Calu3 (cell line): ENCODE measurements around the gene FIS1. TPM values are rescaled to one million over a fixed set of nuclear protein-coding genes. Genes with fewer than 3 reads are reported as not detected.

ENCODE experiments used
- BruUV-seq: library from RNA; stranded (reverse); fragments of 400-500 nt; replicated peaks from 2 replicates; lab custom pipeline; 2021; lab: Mats Ljungman, UMichigan
- CTCF ChIA-PET: fragments of 300-600 bp; sonication (Branson Sonifier 250); formaldehyde crosslinking; loops from one replicate; lab custom pipeline; 2022; ENCODE audit warnings: antibody characterized with exemption; lab: Charles Lee
- DNase-seq: peaks from one replicate; pipeline ENCODE4 v3.0.0; 2022
- H3K27ac Mint-ChIP-seq: one replicate; pipeline ENCODE4 v1.8.0; 2022; ENCODE audit warnings: mixed read lengths; ENCODE audit not compliant: unreplicated experiment
- H3K27me3 Mint-ChIP-seq: one replicate; pipeline ENCODE4 v1.8.0; 2022; ENCODE audit warnings: mixed read lengths; ENCODE audit not compliant: unreplicated experiment
- H3K36me3 Mint-ChIP-seq: one replicate; pipeline ENCODE4 v1.8.0; 2022; ENCODE audit warnings: mild to moderate bottlenecking, moderate library complexity, mixed read lengths; ENCODE audit not compliant: insufficient read depth, unreplicated experiment
- H3K4me1 Mint-ChIP-seq: one replicate; pipeline ENCODE4 v1.8.0; 2022; ENCODE audit warnings: mild to moderate bottlenecking, low read depth, mixed read lengths; ENCODE audit not compliant: unreplicated experiment
- H3K4me3 Mint-ChIP-seq: one replicate; pipeline ENCODE4 v1.8.0; 2022; ENCODE audit warnings: mild to moderate bottlenecking, low read depth, moderate library complexity, mixed read lengths; ENCODE audit not compliant: unreplicated experiment
- H3K9me3 Mint-ChIP-seq: one replicate; pipeline ENCODE4 v1.8.0; 2022; ENCODE audit warnings: low read depth, mixed read lengths; ENCODE audit not compliant: unreplicated experiment
- CTCF ChIP-seq: fragments of 200-600 bp; IDR thresholded peaks from one replicate; pipeline ENCODE4 v1.8.0; 2022; ENCODE audit warnings: antibody characterized with exemption; ENCODE audit not compliant: unreplicated experiment
- intact Hi-C: fragments of 100-400 bp; cut with micrococcal nuclease; formaldehyde crosslinking; loops from one replicate; pipeline ENCODE4 v1.10.0; 2022; ENCODE audit not compliant: unreplicated experiment
- total RNA-seq: library from RNA; stranded (reverse); gene quantifications from 2 replicates; pipeline ENCODE4 v1.2.3, GENCODE V29; 2022

FIS1 gene
- total RNA-seq, 1 experiment from 2014 or later, result 83.8 TPM

- H3K27ac Mint-ChIP-seq, result no peak overlapping the region
- BruUV-seq, result no TSS peak
- no peaks in the 10 kb centered on the region for H3K27me3 Mint-ChIP-seq
- no peak for TF ChIP-seq CTCF
- no peak for DNase-seq
- intact Hi-C loops, result no loop called here
- CTCF ChIA-PET, result no interaction called here
- peaks cover 55% of the 10 kb centered on the region for H3K36me3 Mint-ChIP-seq
- H3K9me3 Mint-ChIP-seq, result no peaks in the 10 kb centered on the region
- no peak overlapping the region for H3K4me3 Mint-ChIP-seq
- H3K4me1 Mint-ChIP-seq, result peaks cover 10% of the 10 kb centered on the region
Observed at GRCh38 chr7:101222275-101222830, 22.5 kb downstream of the FIS1 start.

GRCh38 chr7:101220295-101220694, 24.6 kb downstream of the FIS1 start:
- peaks cover 18% of the 10 kb centered on the region for H3K4me1 Mint-ChIP-seq
- H3K27ac Mint-ChIP-seq, result no peak overlapping the region

DNA sequence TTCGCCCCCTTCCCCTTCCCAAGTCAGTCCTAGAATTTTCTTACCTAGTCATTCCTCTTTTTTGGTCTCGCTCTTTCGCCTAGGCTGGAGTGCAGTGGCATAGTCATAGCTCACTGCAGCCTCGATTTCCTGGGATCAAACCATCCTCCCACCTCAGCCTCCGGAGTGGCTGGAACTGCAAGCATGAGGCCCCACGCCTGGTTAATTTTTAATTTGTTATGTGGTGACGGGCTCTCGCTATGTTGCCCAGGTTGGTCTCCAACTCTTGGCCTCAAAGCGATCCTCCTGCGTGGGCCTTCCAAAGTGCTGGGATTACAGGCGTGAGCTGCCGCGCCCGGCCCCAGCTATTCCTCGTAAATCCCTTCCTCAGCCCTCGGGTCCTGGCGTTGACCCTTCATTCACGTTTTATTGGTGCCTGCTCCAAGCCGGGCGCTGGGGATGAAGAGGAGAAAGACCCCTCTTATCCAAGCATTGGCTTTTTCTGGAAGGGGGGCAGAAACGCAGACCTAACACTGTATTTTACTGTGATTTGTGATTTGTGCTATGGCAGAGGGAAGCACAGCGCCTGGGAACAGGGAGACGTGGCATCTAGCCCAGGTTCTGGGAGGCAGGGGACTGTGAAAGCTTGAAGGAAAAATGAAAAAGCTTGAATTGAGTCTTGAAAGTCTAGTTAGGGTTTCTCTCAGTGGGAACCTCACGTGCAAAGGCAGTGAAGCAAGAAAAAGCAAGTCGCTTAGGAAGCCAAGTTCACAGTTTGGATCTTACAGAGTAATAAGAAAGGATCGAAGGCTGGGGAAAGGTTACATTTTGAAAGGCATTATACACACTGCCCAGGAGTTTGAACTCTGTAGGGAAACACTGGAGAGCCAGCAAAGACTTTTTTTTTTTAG, 26.4 kb downstream of the FIS1 start:
- CTCF ChIA-PET, result interaction anchor here (0.5 to 2.3 kb wide), 8 partner anchors 14 to 134 kb away, joined by 3 to 19 read pairs (median 9); partner anchors contain the start of gene FIS1
- no peak for DNase-seq
- peaks cover 60% of the 10 kb centered on the region for H3K36me3 Mint-ChIP-seq

More at GRCh38 chr7:101220295-101220694, 24.6 kb downstream of the FIS1 start:
- H3K36me3 Mint-ChIP-seq, result peaks cover 66% of the 10 kb centered on the region
- no peak for DNase-seq
- H3K9me3 Mint-ChIP-seq, result no peaks in the 10 kb centered on the region
- no peak for TF ChIP-seq CTCF
- CTCF ChIA-PET, result no interaction called here
- peak overlapping the region; percentile 80 for H3K4me3 Mint-ChIP-seq
- BruUV-seq, result no TSS peak
- intact Hi-C loops, result no loop called here
- no peaks in the 10 kb centered on the region for H3K27me3 Mint-ChIP-seq

More for the DNA sequence above, 26.4 kb downstream of the FIS1 start:
- Mint-ChIP-seq H3K4me1 (peaks cover 18% of the 10 kb centered on the region), H3K27me3 (no peaks in the 10 kb centered on the region), H3K9me3 (no peaks in the 10 kb centered on the region), H3K27ac (peak overlapping the region; percentile 89), H3K4me3 (peak overlapping the region; percentile 80)
- BruUV-seq, result TSS peak; percentile 75
- no peak for TF ChIP-seq CTCF
- intact Hi-C loops, result no loop called here
